BLaER1 treated with 17β-estradiol and CSF1 and Interleukin-3, amounts not matched to agents 10 nM and 100 nM (cell line): ENCODE results near the gene P2RX7.

ENCODE experiments used
- H3K27ac ChIP-seq, 11 experiments: shearing (Covaris generic); formaldehyde crosslinking; 2 replicates each; pipeline ENCODE4 v1.8.1; 2022
- H3K27me3 ChIP-seq, 11 experiments: shearing (Covaris generic); formaldehyde crosslinking; 2 replicates each; pipeline ENCODE4 v1.8.1; 2022
- H3K36me3 ChIP-seq, 11 experiments: shearing (Covaris generic); formaldehyde crosslinking; 2 replicates each; pipeline ENCODE4 v1.8.1; 2022
- H3K4me1 ChIP-seq, 10 experiments: shearing (Covaris generic); formaldehyde crosslinking; 2 replicates each; pipeline ENCODE4 v1.8.1; 2022
- H3K4me2 ChIP-seq, 11 experiments: shearing (Covaris generic); formaldehyde crosslinking; 2 replicates each; pipeline ENCODE4 v1.8.1; 2022
- H3K4me3 ChIP-seq, 10 experiments: shearing (Covaris generic); formaldehyde crosslinking; 2 replicates each; pipeline ENCODE4 v1.8.1; 2022
- H3K9ac ChIP-seq, 11 experiments: shearing (Covaris generic); formaldehyde crosslinking; 2 replicates each; pipeline ENCODE4 v1.8.1; 2022
- H3K9me3 ChIP-seq, 11 experiments: shearing (Covaris generic); formaldehyde crosslinking; replicated peaks in 1 of 11; 2 replicates each; pipeline ENCODE4 v1.8.1; 2022
- H4K20me1 ChIP-seq, 11 experiments: shearing (Covaris generic); formaldehyde crosslinking; 2 replicates each; pipeline ENCODE4 v1.8.1; 2022
- Cebpa-rat ChIP-seq, 11 experiments: shearing (Covaris generic); IDR thresholded peaks; 2 replicates each; pipeline ENCODE4 v1.8.1; 2022

P2RX7 gene

GRCh38 chr12:121089031-121089812 is 43.5 kb upstream of the P2RX7 start:
- Histone ChIP-seq H3K4me2 (peak overlapping the region in 7 of 11 experiments; percentile 55 to 78 (median 73); a peak in 5 of 22 replicates), H3K9ac (no peak overlapping the region), H3K9me3 (peaks cover 7 to 14% (median 11%) of the 10 kb centered on the region in 11 experiments; a peak in 19 of 22 replicates), H3K4me1 (peaks cover 22 to 58% (median 46%) of the 10 kb centered on the region in 10 experiments), H3K36me3 (no peaks in the 10 kb centered on the region), H3K4me3 (no peak overlapping the region), H3K27me3 (no peaks in the 10 kb centered on the region), H3K27ac (peak overlapping the region in 5 of 11 experiments; percentile 2 to 76 (median 70); a peak in 3 of 22 replicates), H4K20me1 (no peaks in the 10 kb centered on the region)
- no peak for TF ChIP-seq Cebpa-rat (IDR thresholded peaks at IDR 0.05)

- Histone ChIP-seq H3K36me3 (no peaks in the 10 kb centered on the region), H3K4me2 (no peak overlapping the region), H3K4me1 (peaks cover 22 to 62% (median 52%) of the 10 kb centered on the region in 10 experiments), H3K4me3 (no peak overlapping the region), H4K20me1 (no peaks in the 10 kb centered on the region), H3K9me3 (peaks cover 7 to 21% (median 16%) of the 10 kb centered on the region in 11 experiments; a peak in 19 of 22 replicates), H3K27me3 (no peaks in the 10 kb centered on the region), H3K9ac (no peak overlapping the region), H3K27ac (0 out of 22 replicates have a peak overlapping the region, but pooled peaks of 2 of the 11 experiments have one; percentile 2 to 70)
- no peak for TF ChIP-seq Cebpa-rat (IDR thresholded peaks at IDR 0.05)
These were observed 42.8 kb upstream of the P2RX7 start for GRCh38 chr12:121089813-121090430.

GRCh38 chr12:121090586-121091514 is 41.8 kb upstream of the P2RX7 start:
- H3K9me3 ChIP-seq = peaks cover 7 to 22% (median 18%) of the 10 kb centered on the region in 11 experiments; a peak in 19 of 22 replicates
- H3K4me1 ChIP-seq = peaks cover 28 to 72% (median 61%) of the 10 kb centered on the region in 10 experiments
- no peaks in the 10 kb centered on the region for H3K27me3 ChIP-seq
- H4K20me1 ChIP-seq = no peaks in the 10 kb centered on the region
- H3K9ac ChIP-seq = no peak overlapping the region
- H3K4me2 ChIP-seq = no peak overlapping the region
- no peak overlapping the region for H3K4me3 ChIP-seq
- no peak overlapping the region for H3K27ac ChIP-seq
- no peaks in the 10 kb centered on the region for H3K36me3 ChIP-seq
- TF ChIP-seq Cebpa-rat (IDR thresholded peaks at IDR 0.05) = no peak

- Histone ChIP-seq H3K27ac (peak overlapping the region in 6 of 11 experiments; percentile 30 to 59 (median 47); a peak in 9 of 22 replicates), H3K9ac (peak overlapping the region in 2 of 11 experiments; percentile 16 to 43; a peak in 1 of 22 replicates), H3K4me2 (peak overlapping the region in 9 of 11 experiments; percentile 38 to 73 (median 61); a peak in 18 of 22 replicates), H3K9me3 (peaks cover 7 to 22% (median 18%) of the 10 kb centered on the region in 11 experiments; a peak in 19 of 22 replicates), H3K4me1 (peaks cover 26 to 72% (median 67%) of the 10 kb centered on the region in 10 experiments), H3K27me3 (no peaks in the 10 kb centered on the region), H3K36me3 (no peaks in the 10 kb centered on the region), H4K20me1 (no peaks in the 10 kb centered on the region), H3K4me3 (peak overlapping the region in 2 of 10 experiments; percentile 15 to 30; a peak in 1 of 20 replicates)
- TF ChIP-seq Cebpa-rat (IDR thresholded peaks at IDR 0.05) = peak in 1 of 11 experiments; percentile 50; a peak in 1 of 22 replicates
These were observed 40.6 kb upstream of the P2RX7 start for GRCh38 chr12:121092034-121092433.

- Histone ChIP-seq H3K4me2 (peak overlapping the region in 8 of 11 experiments; percentile 12 to 70 (median 38); a peak in 10 of 22 replicates), H3K36me3 (no peaks in the 10 kb centered on the region)
These were observed 39.2 kb upstream of the P2RX7 start for GRCh38 chr12:121093487-121093891.

GRCh38 chr12:121095544-121096198 is 37.0 kb upstream of the P2RX7 start:
- no peak for TF ChIP-seq Cebpa-rat (IDR thresholded peaks at IDR 0.05)
- peaks cover 0 to 7% (median 0%) of the 10 kb centered on the region in 11 experiments; a peak in 1 of 22 replicates for H3K36me3 ChIP-seq
- no peaks in the 10 kb centered on the region for H3K27me3 ChIP-seq
- peak overlapping the region in 10 of 11 experiments; percentile 3 to 79 (median 72); a peak in 19 of 22 replicates for H3K27ac ChIP-seq
- H3K9ac ChIP-seq = peak overlapping the region; percentile 29 to 68 (median 63); a peak in 20 of 22 replicates
- peaks cover 23 to 40% (median 34%) of the 10 kb centered on the region in 11 experiments for H3K9me3 ChIP-seq
- H3K4me1 ChIP-seq = peaks cover 20 to 58% (median 52%) of the 10 kb centered on the region in 10 experiments
- no peaks in the 10 kb centered on the region for H4K20me1 ChIP-seq
- peak overlapping the region; percentile 12 to 62 (median 44); a peak in 16 of 20 replicates for H3K4me3 ChIP-seq
- H3K4me2 ChIP-seq = peak overlapping the region; percentile 74 to 96 (median 86)

More at GRCh38 chr12:121093487-121093891, 39.2 kb upstream of the P2RX7 start:
- H3K9ac ChIP-seq = no peak overlapping the region
- peak overlapping the region in 3 of 10 experiments; percentile 21 to 48 (median 24); a peak in 4 of 20 replicates for H3K4me3 ChIP-seq
- peaks cover 7 to 22% (median 18%) of the 10 kb centered on the region in 11 experiments; a peak in 19 of 22 replicates for H3K9me3 ChIP-seq
- TF ChIP-seq Cebpa-rat (IDR thresholded peaks at IDR 0.05) = no peak
- H3K4me1 ChIP-seq = peaks cover 20 to 67% (median 58%) of the 10 kb centered on the region in 10 experiments
- peak overlapping the region in 8 of 11 experiments; percentile 17 to 59 (median 39); a peak in 11 of 22 replicates for H3K27ac ChIP-seq
- H3K27me3 ChIP-seq = no peaks in the 10 kb centered on the region
- H4K20me1 ChIP-seq = no peaks in the 10 kb centered on the region

- H4K20me1 ChIP-seq = no peaks in the 10 kb centered on the region
- H3K27me3 ChIP-seq = no peaks in the 10 kb centered on the region
- H3K4me2 ChIP-seq = peak overlapping the region; percentile 74 to 96 (median 86)
- peak overlapping the region; percentile 34 to 68 (median 63); a peak in 20 of 22 replicates for H3K9ac ChIP-seq
- H3K36me3 ChIP-seq = peaks cover 0 to 7% (median 0%) of the 10 kb centered on the region in 11 experiments; a peak in 1 of 22 replicates
- peak overlapping the region in 9 of 10 experiments; percentile 18 to 62 (median 45); a peak in 14 of 20 replicates for H3K4me3 ChIP-seq
- H3K27ac ChIP-seq = peak overlapping the region in 10 of 11 experiments; percentile 3 to 79 (median 72); a peak in 19 of 22 replicates
- 0 out of 22 replicates have a peak, but pooled peaks of 1 of the 11 experiments have one; percentile 37 for TF ChIP-seq Cebpa-rat (IDR thresholded peaks at IDR 0.05)
- H3K9me3 ChIP-seq = peaks cover 23 to 40% (median 34%) of the 10 kb centered on the region in 11 experiments
- peaks cover 20 to 58% (median 52%) of the 10 kb centered on the region in 10 experiments for H3K4me1 ChIP-seq
These were observed 36.4 kb upstream of the P2RX7 start for GRCh38 chr12:121096199-121096798.
